ENCODE results near the gene TMED1. TPM values are rescaled to one million over a fixed set of nuclear protein-coding genes. Genes with fewer than 3 reads are reported as not detected.

The TMED1 gene
- polyA plus RNA-seq, 1 donor from 2014 or later = 20.2 TPM

DNA sequence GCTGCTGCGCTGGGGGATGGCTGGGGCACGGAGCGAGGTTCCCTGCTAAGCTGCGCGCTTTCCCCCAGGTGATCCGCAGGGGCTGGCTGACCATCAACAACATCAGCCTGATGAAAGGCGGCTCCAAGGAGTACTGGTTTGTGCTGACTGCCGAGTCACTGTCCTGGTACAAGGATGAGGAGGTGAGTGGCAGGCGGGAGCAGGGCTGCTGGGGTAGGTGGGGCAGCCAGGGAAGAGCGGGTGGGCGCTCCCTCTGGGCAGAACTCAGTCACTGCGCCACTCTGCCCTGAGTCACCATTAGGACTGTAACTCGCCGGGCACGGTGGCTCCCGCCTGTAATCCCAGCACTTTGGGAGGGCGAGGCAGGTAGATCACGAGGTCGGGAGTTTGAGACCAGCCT lies 23.8 kb downstream of the TMED1 start:
- H3K27ac ChIP-seq (ENCODE audit: low read length) = no peak overlapping the region
- H2AFZ ChIP-seq (ENCODE audit: low read depth, low read length) = no peak overlapping the region
- no peak overlapping the region for H3K9ac ChIP-seq (ENCODE audit: low read length)
- no peak overlapping the region for H3K4me3 ChIP-seq (ENCODE audit: low read length)
- no peaks in the 10 kb centered on the region for H3K9me2 ChIP-seq (ENCODE audit: insufficient read depth, low read length)
- TF ChIP-seq RAD21 (conservative IDR thresholded peaks at IDR 0.05) (no peak), SMC3 (conservative IDR thresholded peaks at IDR 0.05; ENCODE audit: poor library complexity) (no peak), POLR2AphosphoS5 (IDR thresholded peaks at IDR 0.05) (no peak), EZH2 (IDR thresholded peaks at IDR 0.05; ENCODE audit: borderline replicate concordance, insufficient read depth, low read length, poor library complexity, severe bottlenecking) (no peak), MXI1 (conservative IDR thresholded peaks at IDR 0.05; ENCODE audit: poor library complexity, severe bottlenecking) (no peak), TAF1 (IDR thresholded peaks at IDR 0.05; ENCODE audit: low read depth) (no peak)
- TF ChIP-seq, protein P1, sequence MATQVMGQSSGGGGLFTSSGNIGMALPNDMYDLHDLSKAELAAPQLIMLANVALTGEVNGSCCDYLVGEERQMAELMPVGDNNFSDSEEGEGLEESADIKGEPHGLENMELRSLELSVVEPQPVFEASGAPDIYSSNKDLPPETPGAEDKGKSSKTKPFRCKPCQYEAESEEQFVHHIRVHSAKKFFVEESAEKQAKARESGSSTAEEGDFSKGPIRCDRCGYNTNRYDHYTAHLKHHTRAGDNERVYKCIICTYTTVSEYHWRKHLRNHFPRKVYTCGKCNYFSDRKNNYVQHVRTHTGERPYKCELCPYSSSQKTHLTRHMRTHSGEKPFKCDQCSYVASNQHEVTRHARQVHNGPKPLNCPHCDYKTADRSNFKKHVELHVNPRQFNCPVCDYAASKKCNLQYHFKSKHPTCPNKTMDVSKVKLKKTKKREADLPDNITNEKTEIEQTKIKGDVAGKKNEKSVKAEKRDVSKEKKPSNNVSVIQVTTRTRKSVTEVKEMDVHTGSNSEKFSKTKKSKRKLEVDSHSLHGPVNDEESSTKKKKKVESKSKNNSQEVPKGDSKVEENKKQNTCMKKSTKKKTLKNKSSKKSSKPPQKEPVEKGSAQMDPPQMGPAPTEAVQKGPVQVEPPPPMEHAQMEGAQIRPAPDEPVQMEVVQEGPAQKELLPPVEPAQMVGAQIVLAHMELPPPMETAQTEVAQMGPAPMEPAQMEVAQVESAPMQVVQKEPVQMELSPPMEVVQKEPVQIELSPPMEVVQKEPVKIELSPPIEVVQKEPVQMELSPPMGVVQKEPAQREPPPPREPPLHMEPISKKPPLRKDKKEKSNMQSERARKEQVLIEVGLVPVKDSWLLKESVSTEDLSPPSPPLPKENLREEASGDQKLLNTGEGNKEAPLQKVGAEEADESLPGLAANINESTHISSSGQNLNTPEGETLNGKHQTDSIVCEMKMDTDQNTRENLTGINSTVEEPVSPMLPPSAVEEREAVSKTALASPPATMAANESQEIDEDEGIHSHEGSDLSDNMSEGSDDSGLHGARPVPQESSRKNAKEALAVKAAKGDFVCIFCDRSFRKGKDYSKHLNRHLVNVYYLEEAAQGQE (IDR thresholded peaks at IDR 0.05; ENCODE audit: borderline replicate concordance) = no peak
- TF ChIP-seq, protein P2, sequence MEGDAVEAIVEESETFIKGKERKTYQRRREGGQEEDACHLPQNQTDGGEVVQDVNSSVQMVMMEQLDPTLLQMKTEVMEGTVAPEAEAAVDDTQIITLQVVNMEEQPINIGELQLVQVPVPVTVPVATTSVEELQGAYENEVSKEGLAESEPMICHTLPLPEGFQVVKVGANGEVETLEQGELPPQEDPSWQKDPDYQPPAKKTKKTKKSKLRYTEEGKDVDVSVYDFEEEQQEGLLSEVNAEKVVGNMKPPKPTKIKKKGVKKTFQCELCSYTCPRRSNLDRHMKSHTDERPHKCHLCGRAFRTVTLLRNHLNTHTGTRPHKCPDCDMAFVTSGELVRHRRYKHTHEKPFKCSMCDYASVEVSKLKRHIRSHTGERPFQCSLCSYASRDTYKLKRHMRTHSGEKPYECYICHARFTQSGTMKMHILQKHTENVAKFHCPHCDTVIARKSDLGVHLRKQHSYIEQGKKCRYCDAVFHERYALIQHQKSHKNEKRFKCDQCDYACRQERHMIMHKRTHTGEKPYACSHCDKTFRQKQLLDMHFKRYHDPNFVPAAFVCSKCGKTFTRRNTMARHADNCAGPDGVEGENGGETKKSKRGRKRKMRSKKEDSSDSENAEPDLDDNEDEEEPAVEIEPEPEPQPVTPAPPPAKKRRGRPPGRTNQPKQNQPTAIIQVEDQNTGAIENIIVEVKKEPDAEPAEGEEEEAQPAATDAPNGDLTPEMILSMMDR (IDR thresholded peaks at IDR 0.05; ENCODE audit: poor library complexity, severe bottlenecking) = no peak
- no peaks in the 10 kb centered on the region for H3K79me2 ChIP-seq (replicated peaks; ENCODE audit: insufficient read depth, low read length)
- no peaks in the 10 kb centered on the region for H4K20me1 ChIP-seq (ENCODE audit: insufficient read depth)
- H3F3A ChIP-seq (ENCODE audit: insufficient read depth, low read length, poor library complexity, severe bottlenecking) = no peaks in the 10 kb centered on the region
- peaks cover 5% of the 10 kb centered on the region for H3K36me3 ChIP-seq (ENCODE audit: insufficient read depth, low read length)
- H3K9me3 ChIP-seq (ENCODE audit: low read length) = no peaks in the 10 kb centered on the region
- H3K27me3 ChIP-seq (ENCODE audit: insufficient read depth, low read depth, low read length) = no peaks in the 10 kb centered on the region
- no peak overlapping the region for H3K4me2 ChIP-seq (ENCODE audit: low read length)

DNA sequence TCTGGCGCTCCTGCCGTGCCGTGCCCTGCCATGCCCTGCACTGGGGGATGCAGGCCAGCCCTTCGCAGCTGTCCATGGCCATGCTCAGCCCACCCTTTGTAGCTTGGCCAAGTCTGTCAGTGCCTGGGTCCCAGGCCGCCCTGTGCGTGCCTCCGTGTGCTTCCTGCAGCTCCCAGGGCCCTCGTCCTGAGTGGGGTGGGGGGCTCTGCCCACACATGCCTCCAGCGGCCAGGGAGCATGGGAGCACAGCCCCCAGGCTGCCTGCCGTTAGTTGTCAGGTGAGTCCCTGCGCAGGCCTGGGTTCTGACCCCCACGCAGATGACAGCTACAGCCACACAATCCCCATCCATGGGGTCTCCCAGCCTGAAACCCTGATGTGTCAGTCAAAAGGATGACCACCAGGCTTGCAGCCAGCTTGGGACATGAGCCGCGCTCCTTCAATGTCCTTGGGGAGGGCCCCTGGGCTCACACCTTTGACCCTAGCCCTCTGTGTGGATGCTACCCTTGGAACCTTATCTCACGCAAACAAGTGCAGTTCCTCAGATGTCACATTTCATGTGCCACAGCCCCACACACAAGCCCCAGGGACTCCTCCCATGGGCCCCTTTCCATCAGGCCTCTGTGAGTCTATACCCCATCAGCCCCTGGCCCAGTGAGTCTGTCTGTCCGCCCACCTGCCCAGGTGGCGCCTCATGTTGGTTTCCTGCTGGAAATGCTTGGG lies 24.5 kb downstream of the TMED1 start:
- Histone ChIP-seq H3K4me2 (ENCODE audit: low read length) (no peak overlapping the region), H3K9ac (ENCODE audit: low read length) (no peak overlapping the region), H3K27me3 (ENCODE audit: insufficient read depth, low read depth, low read length) (no peaks in the 10 kb centered on the region), H3K9me3 (ENCODE audit: low read length) (no peaks in the 10 kb centered on the region), H3K4me3 (ENCODE audit: low read length) (no peak overlapping the region), H3K27ac (ENCODE audit: low read length) (no peak overlapping the region), H2AFZ (ENCODE audit: low read depth, low read length) (no peak overlapping the region), H3K9me2 (ENCODE audit: insufficient read depth, low read length) (no peaks in the 10 kb centered on the region), H4K20me1 (ENCODE audit: insufficient read depth) (no peaks in the 10 kb centered on the region), H3K36me3 (ENCODE audit: insufficient read depth, low read length) (peaks cover 5% of the 10 kb centered on the region), H3F3A (ENCODE audit: insufficient read depth, low read length, poor library complexity, severe bottlenecking) (no peaks in the 10 kb centered on the region), H3K79me2 (replicated peaks; ENCODE audit: insufficient read depth, low read length) (no peaks in the 10 kb centered on the region)
- TF ChIP-seq EZH2 (IDR thresholded peaks at IDR 0.05; ENCODE audit: borderline replicate concordance, insufficient read depth, low read length, poor library complexity, severe bottlenecking) (no peak), SMC3 (conservative IDR thresholded peaks at IDR 0.05; ENCODE audit: poor library complexity) (no peak), RAD21 (conservative IDR thresholded peaks at IDR 0.05) (no peak), TAF1 (IDR thresholded peaks at IDR 0.05; ENCODE audit: low read depth) (no peak), POLR2AphosphoS5 (IDR thresholded peaks at IDR 0.05) (no peak), MXI1 (conservative IDR thresholded peaks at IDR 0.05; ENCODE audit: poor library complexity, severe bottlenecking) (no peak), EP300 (conservative IDR thresholded peaks at IDR 0.05; ENCODE audit: poor library complexity, severe bottlenecking) (no peak)
- TF ChIP-seq, protein P2 (IDR thresholded peaks at IDR 0.05; ENCODE audit: poor library complexity, severe bottlenecking) = no peak
- TF ChIP-seq, protein P1 (IDR thresholded peaks at IDR 0.05; ENCODE audit: borderline replicate concordance) = no peak
